A549 (cell line): ENCODE results near the gene POLD4.

Experiments
- CBX8 ChIP-seq: fragments of 200-600 bp; sonication (generic); IDR thresholded peaks from 2 replicates; pipeline ENCODE4 v1.6.1; 2016
- CEBPB ChIP-seq, 2 experiments: fragments of >200 bp in 1 of 2; sonication (Bioruptor Twin) in 1 of 2; formaldehyde crosslinking in 1 of 2; IDR thresholded peaks; 2 replicates each; pipeline ENCODE4 v1.6.1; 2012 to 2016
- CTCF ChIP-seq: fragments of >200 bp; sonication (Bioruptor Twin); formaldehyde crosslinking; IDR thresholded peaks from 3 replicates; pipeline ENCODE4 v1.5.1; 2016
- EP300 ChIP-seq, 2 experiments: fragments of >200 bp; sonication (Bioruptor Twin); formaldehyde crosslinking; IDR thresholded peaks; 2 replicates in 1 of 2; 3 replicates in 1 of 2; pipeline ENCODE4 v1.6.1; 2016 to 2017
- FOSL2 ChIP-seq, 2 experiments: fragments of 450-650 bp in 1 of 2; fragments of >200 bp in 1 of 2; sonication (Bioruptor Twin) in 1 of 2; formaldehyde crosslinking; IDR thresholded peaks; 2 replicates each; pipeline versions ENCODE4 v1.5.0 to v1.6.1; 2016 to 2020; ENCODE audit warnings: mild to moderate bottlenecking in 1 of 2, moderate library complexity in 1 of 2
- JUN ChIP-seq, 2 experiments: fragments of >200 bp; sonication (Bioruptor Twin); formaldehyde crosslinking; IDR thresholded peaks; 2 replicates in 1 of 2; 3 replicates in 1 of 2; pipeline ENCODE4 v1.6.1; 2016 to 2017
- JUNB ChIP-seq: fragments of >200 bp; sonication (Bioruptor Twin); formaldehyde crosslinking; IDR thresholded peaks from 2 replicates; pipeline ENCODE4 v1.6.1; 2016
- KDM1A ChIP-seq: fragments of 200-600 bp; sonication (generic); IDR thresholded peaks from 2 replicates; pipeline ENCODE4 v1.6.1; 2016; ENCODE audit warnings: low read depth, mild to moderate bottlenecking
- MAX ChIP-seq: IDR thresholded peaks from 2 replicates; pipeline ENCODE4 v1.6.1; 2012
- NR3C1 ChIP-seq: fragments of >200 bp; sonication (Bioruptor Twin); formaldehyde crosslinking; IDR thresholded peaks from 3 replicates; pipeline ENCODE4 v1.6.1; 2017
- POLR2A ChIP-seq: IDR thresholded peaks from 2 replicates; pipeline ENCODE4 v1.6.1; 2012; ENCODE audit warnings: mild to moderate bottlenecking, low read length
- RAD21 ChIP-seq, 2 experiments: fragments of >200 bp in 1 of 2; sonication (Bioruptor Twin) in 1 of 2; formaldehyde crosslinking in 1 of 2; IDR thresholded peaks in 1 of 2; conservative IDR thresholded peaks in 1 of 2; 2 replicates in 1 of 2; 3 replicates in 1 of 2; pipeline ENCODE4 v1.6.1; 2012 to 2018; ENCODE audit warnings: inconsistent platforms in 1 of 2
- SREBF2 ChIP-seq: fragments of 450-650 bp; IDR thresholded peaks from 2 replicates; pipeline ENCODE4 v1.6.1; 2014; ENCODE audit warnings: mild to moderate bottlenecking, moderate library complexity
- TF ChIP-seq, protein P1 (sequence below): fragments of >200 bp; sonication (Bioruptor Twin); formaldehyde crosslinking; IDR thresholded peaks from 3 replicates; pipeline ENCODE4 v1.6.1; 2016

GRCh38 chr11:67308031-67308866 is 45.1 kb downstream of the POLD4 start:
- TF ChIP-seq CTCF = no peak
- no peak for TF ChIP-seq POLR2A
- TF ChIP-seq JUN (IDR thresholded peaks at IDR 0.05) = no peak
- TF ChIP-seq CEBPB (IDR thresholded peaks at IDR 0.05) = no peak
- TF ChIP-seq KDM1A = no peak
- no peak for TF ChIP-seq MAX
- TF ChIP-seq EP300 (IDR thresholded peaks at IDR 0.05) = no peak
- TF ChIP-seq RAD21 (conservative IDR thresholded peaks at IDR 0.05 in 1 of 2, IDR thresholded peaks at IDR 0.05 in 1 of 2) = no peak
- TF ChIP-seq FOSL2 (IDR thresholded peaks at IDR 0.05) = no peak
- no peak for TF ChIP-seq FOSL2 (CRISPR knock-in tag; IDR thresholded peaks at IDR 0.05)
- TF ChIP-seq JUNB = no peak
- TF ChIP-seq NR3C1 = no peak
- TF ChIP-seq, protein P1, sequence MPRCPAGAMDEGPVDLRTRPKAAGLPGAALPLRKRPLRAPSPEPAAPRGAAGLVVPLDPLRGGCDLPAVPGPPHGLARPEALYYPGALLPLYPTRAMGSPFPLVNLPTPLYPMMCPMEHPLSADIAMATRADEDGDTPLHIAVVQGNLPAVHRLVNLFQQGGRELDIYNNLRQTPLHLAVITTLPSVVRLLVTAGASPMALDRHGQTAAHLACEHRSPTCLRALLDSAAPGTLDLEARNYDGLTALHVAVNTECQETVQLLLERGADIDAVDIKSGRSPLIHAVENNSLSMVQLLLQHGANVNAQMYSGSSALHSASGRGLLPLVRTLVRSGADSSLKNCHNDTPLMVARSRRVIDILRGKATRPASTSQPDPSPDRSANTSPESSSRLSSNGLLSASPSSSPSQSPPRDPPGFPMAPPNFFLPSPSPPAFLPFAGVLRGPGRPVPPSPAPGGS = no peak
- TF ChIP-seq SREBF2 = no peak
- no peak for TF ChIP-seq CBX8
